Measurements from ENCODE around the gene SLC13A1.
"Not testable (repeated sequence)": the region's sequence is repeated elsewhere in the genome, so short reads cannot be mapped to it uniquely, and the experiment has no call there.

The SLC13A1 gene

DNA sequence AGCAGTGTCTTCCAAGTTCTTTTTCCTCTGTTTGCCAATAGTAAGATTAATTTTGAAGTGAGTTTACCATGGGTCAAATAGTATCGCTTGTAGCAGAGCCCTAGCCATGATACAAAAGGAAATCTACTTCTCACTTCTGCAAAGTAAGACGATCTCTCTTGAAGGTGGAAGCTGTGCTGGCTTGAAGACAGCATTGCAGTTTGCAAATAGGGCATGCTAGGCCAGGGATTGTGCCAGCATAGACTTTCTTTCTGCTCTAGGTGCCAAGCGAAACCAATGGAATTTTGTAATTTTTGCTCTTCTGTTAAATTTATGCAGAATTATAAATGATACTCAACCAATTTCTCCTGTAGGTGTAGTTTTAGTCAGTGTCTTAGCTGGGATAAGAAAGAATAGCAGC, 74.5 kb downstream of the SLC13A1 start:
- DNase-seq: no peak

GRCh38 chr7:123122916-123123315, 76.9 kb downstream of the SLC13A1 start:
- no peak for DNase-seq

DNA sequence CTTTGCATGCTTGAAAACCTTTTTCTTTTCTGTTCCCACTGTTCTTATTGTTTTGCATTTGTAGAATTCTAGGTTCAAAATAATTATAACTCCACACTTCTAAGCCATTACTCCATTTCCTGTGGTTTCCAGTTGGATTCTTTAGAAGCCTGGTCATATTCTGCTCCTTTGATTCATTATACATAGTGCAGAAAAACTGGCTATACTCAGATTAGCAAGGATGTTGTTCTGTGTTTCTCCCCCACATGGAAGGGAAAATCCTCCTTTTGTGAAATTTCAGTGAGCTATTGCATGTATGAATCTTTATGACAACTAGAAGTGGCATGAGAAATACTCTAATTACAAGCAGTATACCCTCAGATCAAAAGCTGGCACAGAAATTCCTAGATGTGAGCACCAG, 79.5 kb downstream of the SLC13A1 start:
- no peak for DNase-seq

DNA sequence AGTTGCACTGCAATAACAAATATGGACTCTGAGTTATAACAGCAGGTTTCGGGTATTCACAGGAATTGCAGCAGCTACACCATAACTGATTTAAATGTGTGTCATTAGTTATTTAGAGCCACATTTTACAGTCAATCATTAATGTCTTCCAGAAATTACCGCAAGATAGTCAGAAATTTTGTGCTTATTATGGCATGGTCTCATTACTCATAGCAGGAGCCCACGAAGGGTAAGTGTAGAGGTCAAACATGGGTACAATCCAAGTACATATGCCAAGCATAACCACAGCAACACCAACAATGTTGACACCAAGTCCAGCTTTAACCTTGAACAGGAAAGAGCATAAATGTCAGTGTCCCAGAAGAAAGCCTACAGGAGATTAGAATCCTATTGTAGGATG, 84.4 kb downstream of the SLC13A1 start:
- no peak for DNase-seq

DNA sequence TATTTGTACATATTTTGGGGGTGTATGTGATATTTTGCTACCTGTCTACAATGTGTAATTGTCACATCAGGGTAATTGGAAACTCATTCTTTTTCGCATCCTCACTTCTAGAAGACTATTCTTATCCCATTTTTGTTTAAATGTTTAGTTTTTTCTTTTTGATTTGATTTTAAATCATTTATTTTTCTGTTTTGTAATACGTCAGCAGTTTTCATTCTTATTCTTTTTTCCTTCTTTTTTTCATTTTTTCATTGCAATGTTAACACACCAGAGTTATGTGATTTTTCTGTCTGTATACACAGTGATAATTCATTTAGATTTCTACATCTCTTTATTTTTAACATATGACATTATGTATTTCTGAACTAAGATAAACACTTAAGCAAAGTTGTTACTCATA, 85.5 kb downstream of the SLC13A1 start:
- DNase-seq: no peak

- no peak for DNase-seq
Measured at GRCh38 chr7:123112833-123113232, 86.9 kb downstream of the SLC13A1 start.

- no peak for DNase-seq
Measured at GRCh38 chr7:123099712-123100111, 100.1 kb downstream of the SLC13A1 start.

GRCh38 chr7:123096976-123097375, 102.8 kb downstream of the SLC13A1 start:
- no peak for DNase-seq

- no peak for DNase-seq
Measured at GRCh38 chr7:123096434-123096833, 103.3 kb downstream of the SLC13A1 start.

- DNase-seq: no peak
Measured at GRCh38 chr7:123090456-123090855, 109.3 kb downstream of the SLC13A1 start.

DNA sequence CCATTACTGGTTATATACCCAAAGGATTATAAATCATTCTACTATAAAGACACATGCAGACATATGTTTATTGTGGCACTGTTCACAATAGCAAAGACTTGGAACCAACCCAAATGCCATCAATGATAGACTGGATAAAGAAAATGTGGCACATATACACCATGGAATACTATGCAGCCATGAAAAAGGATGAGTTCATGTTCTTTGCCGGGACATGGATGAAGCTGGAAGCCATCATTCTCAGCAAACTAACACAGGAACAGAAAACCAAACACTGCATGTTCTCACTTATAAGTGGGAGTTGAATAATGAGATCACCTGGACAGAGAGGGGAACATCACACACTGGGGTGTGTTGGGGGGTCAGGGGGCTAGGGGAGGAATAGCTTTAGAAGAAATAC, 112.9 kb downstream of the SLC13A1 start:
- not testable (repeated sequence) for DNase-seq

DNA sequence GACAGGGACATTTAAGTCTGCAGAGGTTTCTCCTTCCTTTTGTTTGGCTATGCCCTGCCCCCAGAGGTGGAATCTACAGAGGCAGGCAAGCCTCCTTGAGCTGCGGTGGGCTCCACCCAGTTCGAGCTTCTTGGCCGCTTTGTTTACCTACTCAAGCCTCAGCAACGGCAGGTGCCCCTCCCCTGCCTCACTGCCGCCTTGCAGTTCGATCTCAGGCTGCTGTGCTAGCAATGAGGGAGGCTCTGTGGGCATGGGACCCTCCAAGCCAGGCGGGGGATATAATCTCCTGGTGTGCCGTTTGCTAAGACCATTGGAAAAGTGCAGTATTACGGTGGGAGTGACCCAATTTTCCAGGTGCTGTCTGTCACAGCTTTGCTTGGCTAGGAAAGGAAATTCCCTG, 114.9 kb downstream of the SLC13A1 start:
- not testable (repeated sequence) for DNase-seq

DNA sequence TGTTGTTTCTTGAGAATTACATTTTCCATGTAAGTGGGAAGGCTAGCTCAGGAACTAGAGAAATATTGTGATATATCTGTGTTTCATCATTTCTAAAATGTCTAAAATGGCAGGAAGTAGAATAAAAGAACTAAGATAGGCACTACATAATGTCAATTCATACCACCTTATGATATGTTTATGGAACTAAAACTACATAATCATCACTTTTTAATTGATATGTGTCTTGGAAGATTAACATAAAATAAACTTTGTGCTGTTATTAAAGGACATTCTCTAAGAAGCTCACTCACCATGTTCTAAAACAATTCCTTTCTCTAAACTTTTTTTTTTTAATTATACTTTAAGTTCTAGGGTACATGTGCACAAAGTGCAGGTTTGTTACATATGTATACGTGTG, 120.7 kb downstream of the SLC13A1 start:
- no peak for DNase-seq

- DNase-seq: no peak
Measured at GRCh38 chr7:123075838-123076467, 123.8 kb downstream of the SLC13A1 start.

DNA sequence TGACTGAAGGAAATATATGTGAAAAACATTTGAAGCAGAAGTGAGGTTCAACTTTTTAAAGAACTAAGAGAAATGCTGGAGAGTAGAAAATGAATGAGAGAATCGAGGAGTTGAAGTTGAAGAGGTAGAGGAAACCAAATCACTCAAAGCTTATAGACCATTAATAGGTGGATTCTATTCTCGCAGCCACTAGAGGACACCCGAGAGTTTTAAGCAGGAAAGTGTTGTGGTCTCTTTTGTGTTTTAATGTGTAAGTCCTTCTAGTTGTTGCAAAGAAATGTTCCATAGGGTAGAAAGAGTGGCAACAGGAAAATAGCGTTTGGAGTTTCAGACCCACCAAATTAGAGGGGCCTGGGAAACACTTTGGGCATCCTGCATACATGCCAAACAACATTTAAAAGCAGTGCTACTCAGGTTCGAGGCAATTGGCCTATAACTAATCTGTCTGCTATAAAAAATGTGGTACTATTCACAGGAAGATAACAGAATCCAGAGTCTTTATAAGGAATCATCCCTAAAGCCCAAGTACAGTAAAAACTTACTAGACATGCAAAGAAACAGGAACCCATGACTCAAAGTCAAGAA, 129.0 kb downstream of the SLC13A1 start:
- DNase-seq: no peak

DNA sequence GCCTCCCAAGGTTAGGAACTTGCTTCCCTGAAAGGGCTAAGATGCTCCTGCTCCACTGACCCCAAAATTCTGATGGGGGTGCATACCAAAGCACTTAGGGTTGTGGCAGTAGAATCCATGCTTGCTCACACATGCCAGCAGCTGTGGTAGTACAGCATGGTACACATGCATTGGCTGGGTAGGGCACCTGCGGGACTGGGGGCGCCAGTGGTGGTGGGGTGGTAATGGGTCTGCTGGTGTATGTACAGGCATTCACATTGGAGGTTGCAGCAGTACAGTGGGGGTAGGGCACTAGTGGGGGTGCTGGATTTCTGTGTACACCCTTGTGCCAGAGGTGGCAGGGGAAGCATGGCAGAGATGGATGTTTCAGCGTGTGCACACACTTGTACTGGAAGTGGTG, 132.0 kb downstream of the SLC13A1 start:
- no peak for DNase-seq

All from activated CD4-positive, alpha-beta T cell treated with anti-CD3 and anti-CD28 coated beads for 4 hours (primary cell).